Esophagus squamous epithelium (tissue), 4 donors: ENCODE measurements around the gene MED13L.

Experiments used
- POLR2A ChIP-seq, 4 donors: fragments of 450-650 bp; IDR thresholded peaks; one replicate each; pipeline ENCODE4 v1.6.1; 2017; ENCODE audit warnings: antibody characterized with exemption in 4 of 4, mild to moderate bottlenecking in 4 of 4, moderate library complexity in 3 of 4
- TF ChIP-seq, protein P1 (sequence below), 6 experiments: fragments of 450-650 bp in 4 of 6; fragments of 200-600 bp in 2 of 6; sonication (generic) in 2 of 6; IDR thresholded peaks; one replicate each; pipeline ENCODE4 v1.5.1; 2016 to 2019; ENCODE audit warnings: antibody characterized with exemption in 6 of 6, mild to moderate bottlenecking in 4 of 6, moderate library complexity in 4 of 6

DNA sequence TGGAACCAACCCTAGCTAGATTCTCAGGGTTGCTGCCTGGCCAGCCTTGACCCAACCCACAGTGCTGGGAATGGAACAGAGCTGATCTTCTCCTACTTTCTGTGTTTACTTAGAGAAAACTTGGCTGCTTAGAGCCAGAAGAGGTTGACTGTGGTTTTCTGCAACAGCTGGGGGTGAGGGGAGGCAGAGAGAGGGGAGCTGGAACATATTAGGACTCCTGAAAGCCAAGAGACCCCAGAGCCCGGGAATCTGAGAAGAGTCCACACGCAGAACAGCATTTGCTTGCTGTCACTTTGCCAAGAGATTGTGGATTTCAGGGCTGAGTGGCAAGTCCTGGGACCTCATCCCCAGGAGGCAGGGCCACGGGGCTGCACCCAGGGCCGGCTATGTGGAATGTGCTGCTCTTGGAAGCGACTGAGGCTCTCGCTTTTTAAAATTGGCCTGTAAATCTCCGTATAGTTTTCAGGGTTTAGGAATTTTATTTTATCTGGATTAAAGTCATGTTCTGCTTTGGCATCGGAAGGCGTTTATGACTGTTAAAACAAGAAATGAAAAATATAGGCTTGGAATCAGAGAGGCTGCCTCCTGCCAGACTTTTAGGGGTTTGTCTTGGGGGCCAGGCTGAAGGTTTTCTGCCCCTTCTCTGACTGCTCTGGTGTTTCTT lies 22.3 kb upstream of the MED13L start:
- no peak for TF ChIP-seq POLR2A (IDR thresholded peaks at IDR 0.05)
- TF ChIP-seq, protein P1, sequence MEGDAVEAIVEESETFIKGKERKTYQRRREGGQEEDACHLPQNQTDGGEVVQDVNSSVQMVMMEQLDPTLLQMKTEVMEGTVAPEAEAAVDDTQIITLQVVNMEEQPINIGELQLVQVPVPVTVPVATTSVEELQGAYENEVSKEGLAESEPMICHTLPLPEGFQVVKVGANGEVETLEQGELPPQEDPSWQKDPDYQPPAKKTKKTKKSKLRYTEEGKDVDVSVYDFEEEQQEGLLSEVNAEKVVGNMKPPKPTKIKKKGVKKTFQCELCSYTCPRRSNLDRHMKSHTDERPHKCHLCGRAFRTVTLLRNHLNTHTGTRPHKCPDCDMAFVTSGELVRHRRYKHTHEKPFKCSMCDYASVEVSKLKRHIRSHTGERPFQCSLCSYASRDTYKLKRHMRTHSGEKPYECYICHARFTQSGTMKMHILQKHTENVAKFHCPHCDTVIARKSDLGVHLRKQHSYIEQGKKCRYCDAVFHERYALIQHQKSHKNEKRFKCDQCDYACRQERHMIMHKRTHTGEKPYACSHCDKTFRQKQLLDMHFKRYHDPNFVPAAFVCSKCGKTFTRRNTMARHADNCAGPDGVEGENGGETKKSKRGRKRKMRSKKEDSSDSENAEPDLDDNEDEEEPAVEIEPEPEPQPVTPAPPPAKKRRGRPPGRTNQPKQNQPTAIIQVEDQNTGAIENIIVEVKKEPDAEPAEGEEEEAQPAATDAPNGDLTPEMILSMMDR (IDR thresholded peaks at IDR 0.05) = no peak
